ENCODE results near the gene CPNE5. TPM values are rescaled to one million over a fixed set of nuclear protein-coding genes. Genes with fewer than 3 reads are reported as not detected.

CPNE5 gene
- polyA plus RNA-seq, 3 donors = 0.47 to 0.85 (median 0.82) TPM

- H3K9ac ChIP-seq (ENCODE audit: insufficient read depth, low read length, poor library complexity, severe bottlenecking) = no peak overlapping the region
These were observed 12.6 kb downstream of the CPNE5 start for GRCh38 chr6:36826520-36827227.

GRCh38 chr6:36825994-36826393 is 13.2 kb downstream of the CPNE5 start:
- no peak overlapping the region for H3K4me3 Mint-ChIP-seq
- Histone ChIP-seq H3K4me3 (replicated peaks in 1 of 3; ENCODE audit: low read depth in 2 of 3, low read length in 3 of 3) (no peak overlapping the region), H3K4me1 (ENCODE audit: control insufficient read depth in 1 of 2, insufficient read depth in 2 of 2, low read length in 2 of 2) (peaks cover 13 to 19% of the 10 kb centered on the region in 2 donors), H3K9me3 (replicated peaks in 1 of 2; ENCODE audit: control insufficient read depth in 1 of 2, insufficient read depth in 1 of 2, low read length in 2 of 2) (no peaks in the 10 kb centered on the region), H3K27me3 (ENCODE audit: control insufficient read depth in 2 of 2, insufficient read depth in 2 of 2, low read length in 2 of 2) (no peaks in the 10 kb centered on the region), H3K79me2 (ENCODE audit: insufficient read depth, low read length) (no peaks in the 10 kb centered on the region), H3K36me3 (replicated peaks in 1 of 2; ENCODE audit: control insufficient read depth in 1 of 2, insufficient read depth in 2 of 2, low read length in 2 of 2) (no peaks in the 10 kb centered on the region), H4K20me1 (ENCODE audit: insufficient read depth, low read length) (no peaks in the 10 kb centered on the region), H3K27ac (ENCODE audit: low read depth in 1 of 2, low read length in 2 of 2) (no peak overlapping the region), H2AFZ (ENCODE audit: insufficient read depth, low read depth, low read length, poor library complexity, severe bottlenecking) (no peak overlapping the region), H3K4me2 (replicated peaks; ENCODE audit: extremely low read depth, low read length, poor library complexity, severe bottlenecking) (no peak overlapping the region), H3K9ac (ENCODE audit: insufficient read depth, low read length, poor library complexity, severe bottlenecking) (no peak overlapping the region)
- intact Hi-C loops (cut with micrococcal nuclease) = no loop called here
- H3K36me3 Mint-ChIP-seq = no peaks in the 10 kb centered on the region
- peaks cover 14% of the 10 kb centered on the region for H3K4me1 Mint-ChIP-seq
- TF ChIP-seq CTCF (IDR thresholded peaks at IDR 0.05) = no peak
- WGBS (ENCODE audit: insufficient coverage) = 93% methylated on average over 8 of the region's 8 CpGs
- peaks cover 0 to 1% (median 0%) of the 10 kb centered on the region in 7 donors for H3K9me3 Mint-ChIP-seq
- H3K27ac Mint-ChIP-seq = peak overlapping the region in 2 of 7 donors; percentile 23 to 50
- peaks cover 3 to 12% (median 4%) of the 10 kb centered on the region in 3 donors for H3K27me3 Mint-ChIP-seq (ENCODE audit: low read depth in 3 of 3)
- DNase-seq = no peak

More at GRCh38 chr6:36826520-36827227, 12.6 kb downstream of the CPNE5 start:
- H3K27ac ChIP-seq (ENCODE audit: low read depth in 1 of 2, low read length in 2 of 2) = no peak overlapping the region
- intact Hi-C loops (cut with micrococcal nuclease) = no loop called here
- no peaks in the 10 kb centered on the region for H4K20me1 ChIP-seq (ENCODE audit: insufficient read depth, low read length)
- no peaks in the 10 kb centered on the region for H3K79me2 ChIP-seq (ENCODE audit: insufficient read depth, low read length)
- Mint-ChIP-seq H3K27me3 (ENCODE audit: low read depth in 3 of 3) (peaks cover 3 to 9% (median 4%) of the 10 kb centered on the region in 3 donors), H3K4me3 (peak overlapping the region in 1 of 2 donors; percentile 21), H3K27ac (peak overlapping the region in 3 of 7 donors; percentile 50 to 81 (median 59)), H3K36me3 (no peaks in the 10 kb centered on the region), H3K9me3 (peaks cover 0 to 1% (median 0%) of the 10 kb centered on the region in 7 donors), H3K4me1 (peaks cover 14% of the 10 kb centered on the region)
- 84% methylated on average over 13 of the region's 19 CpGs for WGBS (ENCODE audit: insufficient coverage)
- H3K36me3 ChIP-seq (replicated peaks in 1 of 2; ENCODE audit: control insufficient read depth in 1 of 2, insufficient read depth in 2 of 2, low read length in 2 of 2) = no peaks in the 10 kb centered on the region
- no peaks in the 10 kb centered on the region for H3K9me3 ChIP-seq (replicated peaks in 1 of 2; ENCODE audit: control insufficient read depth in 1 of 2, insufficient read depth in 1 of 2, low read length in 2 of 2)
- DNase-seq = no peak
- no peak overlapping the region for H3K4me3 ChIP-seq (replicated peaks in 1 of 3; ENCODE audit: low read depth in 2 of 3, low read length in 3 of 3)
- H2AFZ ChIP-seq (ENCODE audit: insufficient read depth, low read depth, low read length, poor library complexity, severe bottlenecking) = no peak overlapping the region
- H3K4me2 ChIP-seq (replicated peaks; ENCODE audit: extremely low read depth, low read length, poor library complexity, severe bottlenecking) = no peak overlapping the region
- H3K4me1 ChIP-seq (ENCODE audit: control insufficient read depth in 1 of 2, insufficient read depth in 2 of 2, low read length in 2 of 2) = peaks cover 13 to 19% of the 10 kb centered on the region in 2 donors
- no peaks in the 10 kb centered on the region for H3K27me3 ChIP-seq (ENCODE audit: control insufficient read depth in 2 of 2, insufficient read depth in 2 of 2, low read length in 2 of 2)
- TF ChIP-seq CTCF (IDR thresholded peaks at IDR 0.05) = no peak

Data from CD14-positive monocyte (primary cell).